ENCODE data around the gene STARD9. TPM values are rescaled to one million over a fixed set of nuclear protein-coding genes. Genes with fewer than 3 reads are reported as not detected.
A peak's percentile ranks its signal among the peaks of the same experiment; 100 is the strongest.
"Not testable (repeated sequence)": the region's sequence is repeated elsewhere in the genome, so short reads cannot be mapped to it uniquely, and the experiment has no call there.

The STARD9 gene
- total RNA-seq, 1 donor from 2014 or later = 8.8 TPM

DNA sequence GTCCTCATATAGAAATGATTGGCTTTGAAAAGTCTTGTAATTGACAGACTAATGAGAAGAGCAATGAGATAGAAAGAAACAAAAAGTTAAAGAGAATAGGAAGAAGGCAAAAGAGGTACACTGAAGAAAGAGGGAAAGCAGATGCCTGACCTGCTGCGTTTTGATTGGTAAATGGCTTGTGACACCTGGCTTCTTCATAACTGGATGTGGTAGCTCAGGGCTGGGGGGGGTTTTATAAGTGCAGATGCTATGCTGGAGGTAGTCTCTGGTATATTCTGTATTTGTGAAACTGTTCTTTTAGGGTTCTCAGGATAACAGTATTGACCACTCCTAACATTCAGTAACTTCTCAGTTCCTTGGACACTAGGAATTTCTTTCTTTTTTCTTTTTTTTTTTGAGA, 1.4 kb downstream of the STARD9 start:
- DNase-seq = no peak
- Mint-ChIP-seq H3K4me3 (peak overlapping the region; percentile 93), H3K4me1 (peaks cover 35% of the 10 kb centered on the region), H3K36me3 (ENCODE audit: low read depth) (peaks cover 7% of the 10 kb centered on the region), H3K27ac (no peak overlapping the region), H3K9me3 (no peaks in the 10 kb centered on the region), H3K27me3 (peaks cover 29% of the 10 kb centered on the region)
- intact Hi-C loops (cut with micrococcal nuclease) = loop anchor here (1.0 to 10.0 kb wide), 2 partner anchors 74 to 348 kb away; partner anchors contain the start of gene TTBK2

DNA sequence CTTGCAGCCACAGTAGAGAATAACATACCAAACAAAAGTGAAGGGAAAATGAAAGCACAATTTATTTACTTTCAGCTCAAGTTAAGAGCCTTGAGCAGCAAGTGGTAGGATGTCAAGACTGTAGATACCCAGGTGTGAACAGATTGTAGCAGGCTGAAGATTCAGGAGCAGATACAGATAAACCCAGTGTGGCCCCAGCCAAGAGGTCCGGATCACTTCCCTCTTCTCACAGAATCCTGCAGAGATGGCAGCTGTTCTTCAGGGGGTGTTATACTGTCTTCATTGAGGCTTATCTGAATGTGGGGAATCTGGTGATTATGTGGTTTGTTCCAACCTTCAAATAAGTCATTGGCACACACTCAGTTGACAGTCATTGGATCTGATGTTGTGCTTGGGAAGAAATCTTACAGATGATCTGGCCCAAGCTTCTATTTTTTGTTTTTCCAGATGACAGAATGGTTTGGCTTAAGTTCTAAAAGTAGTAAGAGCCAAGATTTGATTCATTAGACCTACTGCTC, 2.2 kb downstream of the STARD9 start:
- no peak overlapping the region for H3K27ac Mint-ChIP-seq
- H3K9me3 Mint-ChIP-seq = no peaks in the 10 kb centered on the region
- intact Hi-C loops (cut with micrococcal nuclease) = loop anchor here (10.0 kb wide), 1 partner anchor 347 kb away; the partner anchor contains the start of gene TTBK2
- H3K27me3 Mint-ChIP-seq = peaks cover 29% of the 10 kb centered on the region
- peaks cover 6% of the 10 kb centered on the region for H3K36me3 Mint-ChIP-seq (ENCODE audit: low read depth)
- peak overlapping the region; percentile 36 for H3K4me3 Mint-ChIP-seq
- no peak for DNase-seq
- peaks cover 43% of the 10 kb centered on the region for H3K4me1 Mint-ChIP-seq

DNA sequence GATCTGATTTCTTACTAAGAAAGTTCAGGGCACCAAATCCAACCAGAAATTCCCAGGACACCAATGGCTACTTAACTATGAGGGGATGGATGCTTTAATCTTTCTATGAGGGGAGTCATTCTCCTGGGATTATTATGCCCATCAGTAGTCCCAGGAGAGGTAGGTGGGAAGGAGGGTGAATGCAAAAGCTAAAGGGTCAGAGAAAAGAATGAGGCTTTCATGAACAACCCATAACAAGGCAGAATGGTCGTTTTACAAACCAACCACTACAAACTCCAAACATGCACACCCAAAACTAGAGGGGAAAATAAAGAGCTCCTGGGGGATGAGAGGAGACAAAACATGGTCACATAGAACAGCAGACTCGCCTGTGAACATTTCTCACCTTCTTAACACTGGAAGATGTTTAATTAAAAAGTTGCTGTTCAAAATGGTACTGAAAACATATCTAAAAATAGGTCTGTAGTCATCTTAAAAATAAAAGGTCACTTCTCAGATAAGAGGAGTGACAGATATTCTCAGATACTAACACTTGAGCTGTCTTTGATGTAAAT, 3.7 kb downstream of the STARD9 start:
- H3K9me3 Mint-ChIP-seq = no peaks in the 10 kb centered on the region
- H3K4me1 Mint-ChIP-seq = peaks cover 44% of the 10 kb centered on the region
- DNase-seq = no peak
- H3K36me3 Mint-ChIP-seq (ENCODE audit: low read depth) = peaks cover 6% of the 10 kb centered on the region
- peaks cover 29% of the 10 kb centered on the region for H3K27me3 Mint-ChIP-seq
- intact Hi-C loops (cut with micrococcal nuclease) = loop anchor here (10.0 kb wide), 1 partner anchor 346 kb away; the partner anchor contains the start of gene TTBK2
- no peak overlapping the region for H3K27ac Mint-ChIP-seq
- H3K4me3 Mint-ChIP-seq = no peak overlapping the region

DNA sequence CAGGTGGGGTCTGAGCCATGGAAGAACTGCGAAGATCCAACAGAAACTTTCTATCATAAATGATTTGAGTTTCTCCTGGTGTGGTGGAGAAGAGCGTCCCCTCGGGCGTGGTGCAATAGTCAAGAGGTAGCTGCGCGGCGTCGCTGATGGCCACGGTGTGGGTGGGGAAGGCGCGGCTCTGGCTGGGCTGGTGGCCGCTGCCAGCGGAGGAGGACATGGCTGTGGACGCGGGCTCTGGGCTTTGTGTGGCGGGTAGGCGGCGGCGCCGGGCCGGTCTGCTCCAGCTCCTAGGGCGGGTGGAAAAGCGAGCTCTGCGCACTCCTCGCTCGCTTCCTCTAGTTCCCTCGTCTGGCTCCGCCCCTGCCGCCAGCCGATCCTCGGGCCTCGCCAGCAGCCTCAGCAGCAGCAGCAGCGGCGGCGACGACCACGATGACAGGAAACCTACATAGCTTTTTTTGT, 5.9 kb downstream of the STARD9 start:
- intact Hi-C loops (cut with micrococcal nuclease) = no loop called here
- Mint-ChIP-seq H3K4me3 (peak overlapping the region; percentile 82), H3K27me3 (peaks cover 28% of the 10 kb centered on the region), H3K27ac (peak overlapping the region; percentile 58), H3K9me3 (no peaks in the 10 kb centered on the region), H3K36me3 (ENCODE audit: low read depth) (peaks cover 8% of the 10 kb centered on the region), H3K4me1 (peaks cover 39% of the 10 kb centered on the region)
- DNase-seq = peak; percentile 95

DNA sequence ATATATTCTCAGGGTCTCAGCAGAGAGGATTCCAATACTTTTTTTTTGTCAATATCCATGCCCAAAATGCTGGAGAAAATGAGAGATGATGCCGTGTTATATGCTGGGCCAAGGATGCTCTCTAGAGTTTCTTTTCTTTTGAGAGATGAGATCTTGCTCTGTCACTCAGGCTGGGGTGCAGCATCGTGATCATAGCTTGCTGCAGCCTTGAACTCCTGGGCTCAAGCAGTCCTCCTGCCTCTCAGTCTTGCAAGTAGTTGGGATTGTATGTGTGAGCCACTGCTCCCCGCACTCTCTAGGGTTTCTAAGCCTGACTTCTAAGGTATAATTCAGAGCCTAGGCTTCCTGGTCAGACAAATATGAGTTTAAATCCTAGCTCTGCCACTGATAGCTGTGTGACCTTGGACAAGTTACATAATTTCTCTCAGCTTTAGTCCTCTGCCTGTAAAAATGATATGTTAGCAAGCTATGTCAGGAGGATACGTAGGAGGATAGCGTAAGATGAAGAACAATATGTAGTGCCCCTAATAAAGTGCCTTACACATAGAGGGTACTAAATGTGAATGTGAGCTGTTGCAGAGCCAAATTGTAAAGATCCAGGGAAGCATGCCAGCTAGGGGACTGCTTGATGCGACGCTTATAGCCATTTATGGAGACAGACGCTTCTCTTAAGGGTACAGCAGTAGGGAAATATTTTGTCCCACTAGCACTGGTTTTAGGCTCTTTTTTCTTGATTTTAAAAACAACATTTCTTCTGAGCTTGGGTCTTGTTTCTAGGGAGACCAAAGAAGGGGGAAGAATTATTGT, 7.4 kb downstream of the STARD9 start:
- Mint-ChIP-seq H3K27me3 (peaks cover 24% of the 10 kb centered on the region), H3K4me1 (peaks cover 30% of the 10 kb centered on the region), H3K9me3 (no peaks in the 10 kb centered on the region), H3K27ac (no peak overlapping the region), H3K4me3 (no peak overlapping the region), H3K36me3 (ENCODE audit: low read depth) (peaks cover 8% of the 10 kb centered on the region)
- DNase-seq = no peak
- intact Hi-C loops (cut with micrococcal nuclease) = no loop called here

DNA sequence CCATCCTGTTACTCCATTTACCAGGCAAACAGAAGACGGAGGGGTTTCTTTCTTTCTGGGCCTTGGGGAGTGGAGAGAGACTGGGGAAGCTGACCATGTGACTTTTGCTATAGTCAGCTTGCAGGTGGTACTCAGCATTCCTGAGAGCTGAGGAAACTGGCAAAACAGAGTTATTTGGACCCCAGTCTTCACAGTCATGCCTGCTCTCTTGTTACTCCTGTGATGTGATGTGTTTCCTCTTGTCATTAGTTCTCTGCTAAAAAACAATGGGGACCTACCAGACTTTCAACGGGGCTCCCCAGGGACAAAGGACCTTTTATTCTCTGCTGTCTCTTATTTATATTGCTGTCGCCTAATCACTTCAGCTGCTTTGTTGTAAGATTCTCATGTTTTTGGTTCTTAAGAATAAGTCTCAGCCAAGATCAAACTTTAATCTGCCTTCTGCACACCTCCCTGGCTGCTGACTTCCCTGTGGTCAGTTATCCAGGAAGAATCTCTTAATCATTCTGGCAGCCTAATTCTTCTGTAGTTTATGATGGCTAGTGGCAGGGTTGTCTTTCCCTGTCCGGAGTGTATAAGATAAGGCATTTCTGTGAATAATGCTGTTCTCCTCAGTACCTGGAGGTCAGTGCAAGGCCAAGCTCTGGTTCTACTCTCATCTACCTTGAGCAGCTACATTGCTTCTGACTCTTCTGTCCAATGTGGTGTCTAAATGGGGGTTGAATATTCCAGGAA, 8.8 kb downstream of the STARD9 start:
- Mint-ChIP-seq H3K9me3 (no peaks in the 10 kb centered on the region), H3K4me3 (no peak overlapping the region), H3K4me1 (peaks cover 24% of the 10 kb centered on the region), H3K27me3 (peaks cover 14% of the 10 kb centered on the region), H3K36me3 (ENCODE audit: low read depth) (peaks cover 10% of the 10 kb centered on the region), H3K27ac (no peak overlapping the region)
- intact Hi-C loops (cut with micrococcal nuclease) = no loop called here
- DNase-seq = no peak

DNA sequence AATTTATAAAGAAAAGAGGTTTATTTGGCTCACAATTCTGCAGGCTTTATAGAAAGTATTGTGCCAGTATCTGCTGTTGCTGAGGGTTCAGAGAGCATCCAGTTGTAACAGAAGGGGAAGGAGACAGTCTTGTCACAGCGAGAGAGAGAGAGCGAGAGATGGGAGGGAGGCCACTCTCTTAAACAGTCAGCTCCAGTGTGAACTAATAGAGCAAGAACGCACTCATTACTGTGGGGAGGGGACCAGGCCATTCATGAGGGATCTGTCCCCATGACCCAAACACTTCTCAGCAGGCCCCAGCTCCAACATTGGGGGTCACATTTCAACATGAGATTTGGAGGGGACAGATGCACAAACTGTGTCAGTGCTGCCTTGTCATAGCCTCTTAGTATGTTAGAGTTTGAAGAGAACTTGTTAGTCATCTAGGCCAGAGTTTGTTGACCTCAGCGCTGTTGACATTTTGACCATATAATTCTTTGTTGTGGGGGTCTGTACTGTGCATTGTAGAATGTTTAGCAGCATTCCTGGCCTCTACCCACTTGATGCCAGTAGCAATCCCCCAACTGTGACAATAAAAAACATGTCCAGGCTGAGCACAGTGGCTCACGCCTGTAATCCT, 15.3 kb downstream of the STARD9 start:
- no peak overlapping the region for H3K4me3 Mint-ChIP-seq
- H3K9me3 Mint-ChIP-seq = no peaks in the 10 kb centered on the region
- intact Hi-C loops (cut with micrococcal nuclease) = no loop called here
- no peaks in the 10 kb centered on the region for H3K4me1 Mint-ChIP-seq
- DNase-seq = no peak
- H3K27me3 Mint-ChIP-seq = no peaks in the 10 kb centered on the region
- H3K36me3 Mint-ChIP-seq (ENCODE audit: low read depth) = peaks cover 7% of the 10 kb centered on the region
- H3K27ac Mint-ChIP-seq = no peak overlapping the region

DNA sequence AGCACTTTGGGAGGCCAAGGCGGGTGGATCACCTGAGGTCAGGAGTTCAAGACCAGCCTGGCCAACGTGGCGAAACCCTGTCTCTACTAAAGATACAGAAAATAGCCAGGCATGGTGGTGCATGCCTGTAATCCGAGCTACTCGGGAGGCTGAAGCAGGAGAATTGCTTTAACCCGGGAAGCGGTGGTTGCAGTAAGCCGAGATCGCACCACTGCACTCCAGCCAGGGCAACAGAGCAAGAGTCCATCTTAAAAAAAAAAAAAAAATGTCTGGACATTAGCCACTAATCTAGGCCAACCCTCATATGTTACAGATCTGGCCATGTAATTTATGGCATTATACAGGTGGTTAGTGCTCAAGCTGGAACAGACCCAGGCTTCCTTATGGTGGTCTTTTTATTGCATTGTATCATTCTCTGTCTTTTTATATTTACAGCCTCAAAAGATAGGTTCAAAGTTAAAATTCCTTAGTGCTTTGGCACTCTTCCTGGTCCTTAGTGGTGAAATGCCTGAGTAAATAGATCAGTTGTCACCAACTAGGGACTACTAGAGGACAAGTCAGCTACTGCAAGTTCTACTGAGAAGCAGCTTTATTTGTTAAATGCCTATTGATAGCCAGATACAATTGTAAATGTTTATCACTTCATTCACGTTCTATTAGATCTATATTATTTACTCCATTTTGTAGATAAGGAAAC, 16.0 kb downstream of the STARD9 start:
- peaks cover 5% of the 10 kb centered on the region for H3K36me3 Mint-ChIP-seq (ENCODE audit: low read depth)
- no peaks in the 10 kb centered on the region for H3K27me3 Mint-ChIP-seq
- peaks cover 1% of the 10 kb centered on the region for H3K4me1 Mint-ChIP-seq
- DNase-seq = no peak
- H3K9me3 Mint-ChIP-seq = no peaks in the 10 kb centered on the region
- H3K27ac Mint-ChIP-seq = no peak overlapping the region
- intact Hi-C loops (cut with micrococcal nuclease) = no loop called here
- H3K4me3 Mint-ChIP-seq = no peak overlapping the region

DNA sequence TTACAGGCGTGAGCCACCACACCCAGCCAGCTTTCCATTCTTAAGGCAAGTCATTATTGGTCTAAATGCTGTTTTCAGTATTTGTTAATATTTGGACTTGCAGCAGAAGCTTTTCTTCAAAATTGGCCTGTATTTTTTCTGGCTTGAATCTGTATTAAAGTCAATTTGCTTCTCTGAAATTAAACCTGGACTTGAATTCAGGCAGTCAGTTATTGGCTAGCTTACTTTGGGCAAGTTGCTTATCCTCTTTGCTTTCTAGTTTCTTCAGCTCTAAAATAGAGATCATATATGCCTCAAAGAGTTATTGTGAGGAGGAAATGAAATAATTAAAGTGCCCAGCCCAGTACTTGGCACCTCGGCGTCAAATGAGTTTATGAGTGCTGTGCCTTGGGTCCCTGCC, 17.3 kb downstream of the STARD9 start:
- intact Hi-C loops (cut with micrococcal nuclease) = no loop called here
- peaks cover 1% of the 10 kb centered on the region for H3K4me1 Mint-ChIP-seq
- peaks cover 5% of the 10 kb centered on the region for H3K36me3 Mint-ChIP-seq (ENCODE audit: low read depth)
- no peaks in the 10 kb centered on the region for H3K9me3 Mint-ChIP-seq
- no peaks in the 10 kb centered on the region for H3K27me3 Mint-ChIP-seq
- no peak overlapping the region for H3K27ac Mint-ChIP-seq
- H3K4me3 Mint-ChIP-seq = no peak overlapping the region
- no peak for DNase-seq

DNA sequence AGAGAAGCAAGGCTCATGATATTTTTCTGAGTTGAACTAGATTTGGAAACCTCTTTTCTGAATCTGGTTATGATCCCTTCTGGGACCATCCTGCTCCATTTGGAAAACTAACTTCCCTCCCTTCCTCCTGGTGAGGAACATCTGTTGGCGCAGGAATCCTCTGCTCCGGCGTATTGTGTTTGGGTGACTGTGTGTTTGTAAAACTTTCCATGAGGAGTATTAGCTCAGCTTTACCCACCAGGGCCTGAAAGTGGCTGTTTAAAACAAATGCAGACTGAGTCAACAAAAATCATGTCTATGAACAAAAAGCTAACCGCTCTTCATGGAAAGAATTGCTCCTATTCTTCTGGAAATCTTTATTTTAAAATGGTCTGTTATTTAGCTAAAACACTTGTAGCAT, 17.7 kb downstream of the STARD9 start:
- H3K4me1 Mint-ChIP-seq = peaks cover 1% of the 10 kb centered on the region
- H3K4me3 Mint-ChIP-seq = no peak overlapping the region
- no peaks in the 10 kb centered on the region for H3K9me3 Mint-ChIP-seq
- intact Hi-C loops (cut with micrococcal nuclease) = no loop called here
- DNase-seq = no peak
- H3K27ac Mint-ChIP-seq = no peak overlapping the region
- peaks cover 5% of the 10 kb centered on the region for H3K36me3 Mint-ChIP-seq (ENCODE audit: low read depth)
- no peaks in the 10 kb centered on the region for H3K27me3 Mint-ChIP-seq

DNA sequence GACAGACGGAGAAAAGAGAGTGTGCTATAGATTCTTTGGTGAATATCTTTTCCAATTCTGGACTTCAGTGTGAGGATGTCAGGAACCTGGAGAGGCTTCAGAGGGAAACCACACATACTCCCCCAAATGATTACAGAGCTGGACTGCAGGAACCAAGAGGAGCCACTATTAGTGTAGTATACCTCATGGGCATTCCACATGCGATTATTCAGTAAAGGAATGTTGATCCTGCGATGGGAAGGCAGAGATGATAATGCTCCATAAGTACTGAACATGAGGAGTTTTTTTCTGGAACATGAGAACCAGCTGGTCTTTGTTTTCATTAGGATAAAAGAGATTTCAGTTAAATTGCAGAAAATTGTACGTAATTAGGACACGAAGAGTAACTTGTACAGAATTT, 18.7 kb downstream of the STARD9 start:
- Mint-ChIP-seq H3K27ac (no peak overlapping the region), H3K4me3 (no peak overlapping the region), H3K4me1 (peaks cover 1% of the 10 kb centered on the region), H3K36me3 (ENCODE audit: low read depth) (peaks cover 2% of the 10 kb centered on the region), H3K9me3 (no peaks in the 10 kb centered on the region), H3K27me3 (no peaks in the 10 kb centered on the region)
- no peak for DNase-seq
- intact Hi-C loops (cut with micrococcal nuclease) = no loop called here

DNA sequence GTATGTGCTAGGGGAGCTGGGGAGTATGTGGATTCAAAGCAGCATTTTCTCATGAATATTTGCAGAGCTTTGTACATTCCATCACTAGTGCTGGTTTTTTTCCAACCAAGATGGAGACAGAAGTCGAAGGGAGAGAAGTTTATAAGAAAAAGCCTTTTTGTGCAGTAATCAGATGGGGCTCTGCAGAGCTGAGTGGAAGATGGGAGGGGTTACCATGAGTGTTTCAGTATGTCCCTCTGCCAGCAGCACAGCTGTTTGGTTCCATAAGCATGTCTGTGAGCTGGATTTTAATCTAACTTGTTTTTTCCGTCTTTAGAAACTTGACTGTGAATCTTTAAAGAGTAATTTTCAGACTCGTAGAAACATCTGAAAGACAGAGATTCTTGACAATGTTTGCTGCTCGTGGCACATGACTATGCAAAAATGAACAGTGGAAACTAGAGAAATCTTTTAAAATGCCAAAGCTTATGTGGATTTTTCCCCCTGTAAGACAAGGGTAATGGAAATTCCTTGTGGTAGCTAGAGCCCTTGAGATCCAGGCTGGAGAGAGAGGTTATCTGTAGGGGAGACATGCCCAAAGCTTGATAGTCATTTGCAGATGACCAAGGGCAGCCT, 20.3 kb downstream of the STARD9 start:
- H3K27me3 Mint-ChIP-seq = no peaks in the 10 kb centered on the region
- H3K4me1 Mint-ChIP-seq = peaks cover 1% of the 10 kb centered on the region
- H3K4me3 Mint-ChIP-seq = no peak overlapping the region
- DNase-seq = no peak
- no peak overlapping the region for H3K27ac Mint-ChIP-seq
- no peaks in the 10 kb centered on the region for H3K9me3 Mint-ChIP-seq
- intact Hi-C loops (cut with micrococcal nuclease) = no loop called here
- H3K36me3 Mint-ChIP-seq (ENCODE audit: low read depth) = peaks cover 5% of the 10 kb centered on the region

DNA sequence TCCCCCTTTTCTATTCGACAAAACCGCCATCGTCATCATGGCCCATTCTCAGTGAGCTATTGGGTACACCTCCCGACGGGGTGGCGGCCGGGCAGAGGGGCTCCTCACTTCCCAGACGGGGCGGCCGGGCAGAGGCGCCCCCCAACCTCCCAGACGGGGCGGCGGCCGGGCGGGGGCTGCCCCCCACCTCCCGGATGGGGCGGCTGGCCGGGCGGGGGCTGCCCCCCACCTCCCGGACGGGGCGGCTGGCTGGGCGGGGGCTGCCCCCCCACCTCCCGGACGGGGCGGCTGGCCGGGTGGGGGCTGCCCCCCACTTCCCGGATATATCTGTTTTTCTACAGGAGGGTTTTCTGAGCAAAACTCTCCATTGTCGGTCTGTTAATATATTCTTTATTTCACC, 25.9 kb downstream of the STARD9 start:
- H3K27me3 Mint-ChIP-seq; intact Hi-C loops (cut with micrococcal nuclease); H3K9me3 Mint-ChIP-seq; H3K4me3 Mint-ChIP-seq; DNase-seq; H3K27ac Mint-ChIP-seq: not testable (repeated sequence)
- peaks cover 18% of the 10 kb centered on the region for H3K36me3 Mint-ChIP-seq (ENCODE audit: low read depth)
- H3K4me1 Mint-ChIP-seq = peaks cover 24% of the 10 kb centered on the region

All from activated CD4-positive, alpha-beta T cell treated with anti-CD3 and anti-CD28 coated beads, Interleukin-2, amount 10 ng/mL, durations not matched to agents 24 days and 14 days (primary cell).